Measurements from ENCODE around the gene ZFYVE9. TPM values are rescaled to one million over a fixed set of nuclear protein-coding genes. Genes with fewer than 3 reads are reported as not detected.

The ZFYVE9 gene
- total and polyA plus RNA-seq, 2 of the 13 experiments (the other 11 are each of a cell fraction or from before 2014, with no cell fraction given) = 9.2 to 19.8 TPM

- no peak for TF ChIP-seq ZNF503 (CRISPR knock-in tag; IDR thresholded peaks at IDR 0.05)
- no peak for TF ChIP-seq ZZZ3 (CRISPR knock-in tag; IDR thresholded peaks at IDR 0.05; ENCODE audit: borderline replicate concordance)
- no peak for TF ChIP-seq ZNF232 (CRISPR knock-in tag; IDR thresholded peaks at IDR 0.05; ENCODE audit: borderline replicate concordance)
- TF ChIP-seq MTF2 (CRISPR knock-in tag; IDR thresholded peaks at IDR 0.05; ENCODE audit: borderline replicate concordance) = no peak
- no peak for TF ChIP-seq TARDBP (CRISPR knock-in tag; IDR thresholded peaks at IDR 0.05)
- no peak for TF ChIP-seq GPN1 (CRISPR knock-in tag; IDR thresholded peaks at IDR 0.05; ENCODE audit: borderline replicate concordance)
- TF ChIP-seq ZNF136 (CRISPR knock-in tag; IDR thresholded peaks at IDR 0.05; ENCODE audit: low read depth) = no peak
- peak; percentile 78; the same call in 1 of the 2 replicates for TF ChIP-seq ZNF598 (CRISPR knock-in tag; IDR thresholded peaks at IDR 0.05; ENCODE audit: borderline replicate concordance)
- TF ChIP-seq ZNF280D (CRISPR knock-in tag; IDR thresholded peaks at IDR 0.05) = 0 out of 2 replicates have a peak, but pooled peaks have one; percentile 56
- TF ChIP-seq THRA (CRISPR knock-in tag; IDR thresholded peaks at IDR 0.05; ENCODE audit: borderline replicate concordance) = no peak
- no peak for TF ChIP-seq ATF7-NPFF (CRISPR knock-in tag; IDR thresholded peaks at IDR 0.05; ENCODE audit: low read depth)
- TF ChIP-seq RXRB (CRISPR knock-in tag; IDR thresholded peaks at IDR 0.05; ENCODE audit: borderline replicate concordance) = 0 out of 2 replicates have a peak, but pooled peaks have one; percentile 18
- no peak for TF ChIP-seq ZNF800 (CRISPR knock-in tag; IDR thresholded peaks at IDR 0.05)
- no peak for TF ChIP-seq ZNF138 (CRISPR knock-in tag; IDR thresholded peaks at IDR 0.05; ENCODE audit: low read depth)
- TF ChIP-seq GABPB1 (CRISPR knock-in tag; IDR thresholded peaks at IDR 0.05) = peak; percentile 52; the same call in 1 of the 2 replicates
- TF ChIP-seq ZNF333 (CRISPR knock-in tag; IDR thresholded peaks at IDR 0.05; ENCODE audit: borderline replicate concordance) = 0 out of 2 replicates have a peak, but pooled peaks have one; percentile 49
- no peak for TF ChIP-seq NFYC (CRISPR knock-in tag; IDR thresholded peaks at IDR 0.05)
These were observed 226.7 kb downstream of the ZFYVE9 start (continued) for GRCh38 chr1:52368383-52369172.

All from HepG2 (cell line).